ENCODE measurements around the gene OR4D9.

DNA sequence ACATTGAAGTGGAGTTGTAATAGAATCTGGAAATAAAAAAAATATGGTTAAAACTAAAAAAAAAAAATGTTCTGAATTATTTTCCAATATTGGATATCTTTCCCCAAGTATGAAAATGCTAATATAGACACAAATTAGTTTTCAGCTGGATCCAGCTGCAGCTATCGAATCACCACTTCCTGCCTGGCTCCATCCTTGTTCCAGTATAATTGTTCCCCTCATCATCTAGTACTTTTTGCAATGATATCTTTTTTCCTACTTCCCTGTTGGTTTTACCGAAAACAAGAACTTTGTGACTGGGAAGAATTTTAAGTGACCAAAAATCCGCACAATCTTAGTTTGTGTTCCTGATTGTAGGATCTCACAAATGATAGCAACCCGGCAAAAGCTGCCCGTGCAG is 9.4 kb downstream of the OR4D9 start:
- no peak for TF ChIP-seq POLR2A (IDR thresholded peaks at IDR 0.05)
- TF ChIP-seq, protein P1, sequence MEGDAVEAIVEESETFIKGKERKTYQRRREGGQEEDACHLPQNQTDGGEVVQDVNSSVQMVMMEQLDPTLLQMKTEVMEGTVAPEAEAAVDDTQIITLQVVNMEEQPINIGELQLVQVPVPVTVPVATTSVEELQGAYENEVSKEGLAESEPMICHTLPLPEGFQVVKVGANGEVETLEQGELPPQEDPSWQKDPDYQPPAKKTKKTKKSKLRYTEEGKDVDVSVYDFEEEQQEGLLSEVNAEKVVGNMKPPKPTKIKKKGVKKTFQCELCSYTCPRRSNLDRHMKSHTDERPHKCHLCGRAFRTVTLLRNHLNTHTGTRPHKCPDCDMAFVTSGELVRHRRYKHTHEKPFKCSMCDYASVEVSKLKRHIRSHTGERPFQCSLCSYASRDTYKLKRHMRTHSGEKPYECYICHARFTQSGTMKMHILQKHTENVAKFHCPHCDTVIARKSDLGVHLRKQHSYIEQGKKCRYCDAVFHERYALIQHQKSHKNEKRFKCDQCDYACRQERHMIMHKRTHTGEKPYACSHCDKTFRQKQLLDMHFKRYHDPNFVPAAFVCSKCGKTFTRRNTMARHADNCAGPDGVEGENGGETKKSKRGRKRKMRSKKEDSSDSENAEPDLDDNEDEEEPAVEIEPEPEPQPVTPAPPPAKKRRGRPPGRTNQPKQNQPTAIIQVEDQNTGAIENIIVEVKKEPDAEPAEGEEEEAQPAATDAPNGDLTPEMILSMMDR (IDR thresholded peaks at IDR 0.05), result no peak

Data from esophagus squamous epithelium (tissue), 4 donors.